Measurements from ENCODE around the gene HDGF. TPM values are rescaled to one million over a fixed set of nuclear protein-coding genes. Genes with fewer than 3 reads are reported as not detected.

The HDGF gene
- total RNA-seq, 1 experiment from 2014 or later = 310 TPM

- H2BK5ac ChIP-seq (ENCODE audit: insufficient read length, low read length) = no peak overlapping the region
- peaks cover 29 to 76% (median 66%) of the 10 kb centered on the region in 3 experiments; a peak in 6 of 7 replicates for H3K36me3 Mint-ChIP-seq (ENCODE audit: insufficient read depth in 1 of 3, low read depth in 3 of 3)
- H4K5ac ChIP-seq (ENCODE audit: insufficient read length, low read depth, low read length) = no peak overlapping the region
- no peak overlapping the region for H3T11ph ChIP-seq (ENCODE audit: low read length)
- no peak overlapping the region for H3K14ac ChIP-seq (ENCODE audit: insufficient read depth, low read length)
- no peak overlapping the region for H3K56ac ChIP-seq (ENCODE audit: insufficient read length, low read depth, low read length)
- H3K27ac ChIP-seq (ENCODE audit: insufficient read length, low read depth, low read length) = no peak overlapping the region
- H3K18ac ChIP-seq (ENCODE audit: insufficient read length, low read depth, low read length) = no peak overlapping the region
- no peak overlapping the region for H2AFZ ChIP-seq (ENCODE audit: low read length)
- H3K4me2 ChIP-seq (ENCODE audit: insufficient read depth, insufficient read length, low read length) = no peak overlapping the region
- H3K9me3 Mint-ChIP-seq = no peaks in the 10 kb centered on the region
- H3K4me1 Mint-ChIP-seq = no peaks in the 10 kb centered on the region
- no peak overlapping the region for H2BK15ac ChIP-seq (ENCODE audit: low read depth, low read length)
- no peaks in the 10 kb centered on the region for H3K9me3 ChIP-seq (ENCODE audit: control insufficient read depth, low read depth, low read length)
- H3K4ac ChIP-seq (ENCODE audit: low read depth, low read length) = no peak overlapping the region
- H2BK12ac ChIP-seq (ENCODE audit: insufficient read length, low read depth, low read length) = no peak overlapping the region
- H4K8ac ChIP-seq (replicated peaks; ENCODE audit: insufficient read length, low read depth, low read length) = no peak overlapping the region
- no peak overlapping the region for H4K91ac ChIP-seq (ENCODE audit: insufficient read length, low read depth, low read length)
- DNase-seq = no peak
- no peak overlapping the region for H3K9ac ChIP-seq (ENCODE audit: extremely low read depth, insufficient read length, low read length)
- H3K79me1 ChIP-seq (ENCODE audit: insufficient read depth, low read depth, low read length, poor library complexity, severe bottlenecking) = no peaks in the 10 kb centered on the region
- TF ChIP-seq CTCF (conservative IDR thresholded peaks at IDR 0.05) = no peak
- no peaks in the 10 kb centered on the region for H3K79me2 ChIP-seq (ENCODE audit: insufficient read depth, low read length)
- no peak overlapping the region; a peak in 1 of 7 replicates for H3K27ac Mint-ChIP-seq
- H3K4me3 Mint-ChIP-seq = no peak overlapping the region
- no peak overlapping the region for H2AK5ac ChIP-seq (ENCODE audit: insufficient read length, low read length)
- H4K20me1 ChIP-seq (ENCODE audit: control insufficient read depth, insufficient read depth, insufficient read length) = peaks cover 2% of the 10 kb centered on the region
- H2BK20ac ChIP-seq (ENCODE audit: low read depth, low read length, poor library complexity, severe bottlenecking) = no peak overlapping the region
- no peaks in the 10 kb centered on the region for H3K23me2 ChIP-seq (ENCODE audit: insufficient read length, low read depth, low read length, poor library complexity, severe bottlenecking)
- H2BK120ac ChIP-seq (ENCODE audit: low read depth, low read length, poor library complexity, severe bottlenecking) = no peak overlapping the region
- no CpG with 5 or more reads among the region's 2 CpGs for whole genome bisulfite sequencing (ENCODE audit: extremely low coverage, insufficient read length, low lambda C conversion rate)
- no peaks in the 10 kb centered on the region for H3K27me3 ChIP-seq (ENCODE audit: insufficient read depth, low read length)
- H3K27me3 Mint-ChIP-seq (ENCODE audit: low read depth) = no peaks in the 10 kb centered on the region
- no peak overlapping the region for H3K23ac ChIP-seq (ENCODE audit: insufficient read length, low read depth, low read length)
- no peaks in the 10 kb centered on the region for H3K4me1 ChIP-seq (ENCODE audit: insufficient read depth, low read length)
Measured at GRCh38 chr1:156788136-156788535, 36.7 kb upstream of the HDGF start.
